ENCODE measurements around the gene CLCN7. TPM values are rescaled to one million over a fixed set of nuclear protein-coding genes. Genes with fewer than 3 reads are reported as not detected.

The CLCN7 gene
- total and polyA plus RNA-seq, 2 of the 13 experiments (the other 11 are each of a cell fraction or from before 2014, with no cell fraction given) = 24.6 to 25.1 TPM

DNA sequence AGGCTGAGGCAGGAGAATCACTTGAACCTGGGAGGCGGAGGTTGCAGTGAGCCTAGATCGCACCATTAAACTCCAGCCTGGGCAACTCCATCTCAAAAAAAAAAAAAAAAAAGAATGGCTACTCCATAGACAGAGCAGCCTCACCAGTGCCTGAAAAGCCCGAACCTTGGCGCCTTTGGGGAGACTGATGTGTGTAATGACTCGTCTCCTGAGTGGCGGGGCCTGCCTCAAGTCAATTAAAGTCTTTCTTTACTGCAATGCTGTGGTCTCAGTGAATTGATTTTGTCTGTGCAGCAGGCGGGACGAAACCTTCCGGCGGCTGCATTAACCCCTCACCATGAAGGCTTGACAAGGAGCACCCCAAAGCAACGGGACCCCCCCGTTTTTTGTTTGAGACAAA lies 50.8 kb downstream of the CLCN7 start:
- FAIRE-seq = no peak
- WGBS (ENCODE audit: low lambda C conversion rate) = 80% methylated on average over 12 of the region's 12 CpGs
- no peaks in the 10 kb centered on the region for H4K20me1 ChIP-seq (ENCODE audit: insufficient read depth, low read length)
- no peak overlapping the region for H3K9ac ChIP-seq (ENCODE audit: insufficient read depth, low read depth, low read length)
- peaks cover 14% of the 10 kb centered on the region for H3K79me2 ChIP-seq (ENCODE audit: insufficient read depth, low read length)
- intact Hi-C loops (cut with micrococcal nuclease; ENCODE audit: unreplicated experiment) (no loop called here), in situ Hi-C loops (cut with HindIII; ENCODE audit: extremely low pct_ligation_motif_present, low pct_unique_long_range_greater_than_20kb) (no loop called here)
- ATAC-seq = no peak
- H3K9me3 ChIP-seq (ENCODE audit: low read length) = no peaks in the 10 kb centered on the region
- H3K27ac ChIP-seq (ENCODE audit: extremely low read length, insufficient read depth, low read length) = no peak overlapping the region
- H3K36me3 ChIP-seq (replicated peaks in 1 of 2; ENCODE audit: control insufficient read depth in 1 of 2, insufficient read depth in 2 of 2, low read length in 2 of 2) = no peaks in the 10 kb centered on the region
- BruUV-seq (replicated peaks) = no TSS peak
- H3K4me3 ChIP-seq (replicated peaks in 1 of 3; ENCODE audit: insufficient read depth in 1 of 3, low read depth in 2 of 3, low read length in 3 of 3) = no peak overlapping the region
- H3K27me3 ChIP-seq (ENCODE audit: control insufficient read depth in 1 of 2, insufficient read depth in 2 of 2, low read length in 2 of 2) = peaks cover 3 to 13% of the 10 kb centered on the region in 2 experiments; a peak in 4 of 5 replicates
- H3K4me1 ChIP-seq (ENCODE audit: insufficient read depth, low read length) = peaks cover 22% of the 10 kb centered on the region
- CTCF ChIA-PET (ENCODE audit: low intra/inter-chr PET ratio, low total read pairs) = no interaction called here
- no peak overlapping the region for H3K4me2 ChIP-seq (ENCODE audit: low read depth, low read length)
- POLR2A ChIA-PET = no interaction called here
- TF ChIP-seq MED13 (CRISPR knock-in tag; IDR thresholded peaks at IDR 0.05) = no peak
- no peak for TF ChIP-seq SSRP1 (CRISPR knock-in tag; IDR thresholded peaks at IDR 0.05)
- TF ChIP-seq SALL2 (CRISPR knock-in tag; IDR thresholded peaks at IDR 0.05) = no peak
- TF ChIP-seq, protein P1, sequence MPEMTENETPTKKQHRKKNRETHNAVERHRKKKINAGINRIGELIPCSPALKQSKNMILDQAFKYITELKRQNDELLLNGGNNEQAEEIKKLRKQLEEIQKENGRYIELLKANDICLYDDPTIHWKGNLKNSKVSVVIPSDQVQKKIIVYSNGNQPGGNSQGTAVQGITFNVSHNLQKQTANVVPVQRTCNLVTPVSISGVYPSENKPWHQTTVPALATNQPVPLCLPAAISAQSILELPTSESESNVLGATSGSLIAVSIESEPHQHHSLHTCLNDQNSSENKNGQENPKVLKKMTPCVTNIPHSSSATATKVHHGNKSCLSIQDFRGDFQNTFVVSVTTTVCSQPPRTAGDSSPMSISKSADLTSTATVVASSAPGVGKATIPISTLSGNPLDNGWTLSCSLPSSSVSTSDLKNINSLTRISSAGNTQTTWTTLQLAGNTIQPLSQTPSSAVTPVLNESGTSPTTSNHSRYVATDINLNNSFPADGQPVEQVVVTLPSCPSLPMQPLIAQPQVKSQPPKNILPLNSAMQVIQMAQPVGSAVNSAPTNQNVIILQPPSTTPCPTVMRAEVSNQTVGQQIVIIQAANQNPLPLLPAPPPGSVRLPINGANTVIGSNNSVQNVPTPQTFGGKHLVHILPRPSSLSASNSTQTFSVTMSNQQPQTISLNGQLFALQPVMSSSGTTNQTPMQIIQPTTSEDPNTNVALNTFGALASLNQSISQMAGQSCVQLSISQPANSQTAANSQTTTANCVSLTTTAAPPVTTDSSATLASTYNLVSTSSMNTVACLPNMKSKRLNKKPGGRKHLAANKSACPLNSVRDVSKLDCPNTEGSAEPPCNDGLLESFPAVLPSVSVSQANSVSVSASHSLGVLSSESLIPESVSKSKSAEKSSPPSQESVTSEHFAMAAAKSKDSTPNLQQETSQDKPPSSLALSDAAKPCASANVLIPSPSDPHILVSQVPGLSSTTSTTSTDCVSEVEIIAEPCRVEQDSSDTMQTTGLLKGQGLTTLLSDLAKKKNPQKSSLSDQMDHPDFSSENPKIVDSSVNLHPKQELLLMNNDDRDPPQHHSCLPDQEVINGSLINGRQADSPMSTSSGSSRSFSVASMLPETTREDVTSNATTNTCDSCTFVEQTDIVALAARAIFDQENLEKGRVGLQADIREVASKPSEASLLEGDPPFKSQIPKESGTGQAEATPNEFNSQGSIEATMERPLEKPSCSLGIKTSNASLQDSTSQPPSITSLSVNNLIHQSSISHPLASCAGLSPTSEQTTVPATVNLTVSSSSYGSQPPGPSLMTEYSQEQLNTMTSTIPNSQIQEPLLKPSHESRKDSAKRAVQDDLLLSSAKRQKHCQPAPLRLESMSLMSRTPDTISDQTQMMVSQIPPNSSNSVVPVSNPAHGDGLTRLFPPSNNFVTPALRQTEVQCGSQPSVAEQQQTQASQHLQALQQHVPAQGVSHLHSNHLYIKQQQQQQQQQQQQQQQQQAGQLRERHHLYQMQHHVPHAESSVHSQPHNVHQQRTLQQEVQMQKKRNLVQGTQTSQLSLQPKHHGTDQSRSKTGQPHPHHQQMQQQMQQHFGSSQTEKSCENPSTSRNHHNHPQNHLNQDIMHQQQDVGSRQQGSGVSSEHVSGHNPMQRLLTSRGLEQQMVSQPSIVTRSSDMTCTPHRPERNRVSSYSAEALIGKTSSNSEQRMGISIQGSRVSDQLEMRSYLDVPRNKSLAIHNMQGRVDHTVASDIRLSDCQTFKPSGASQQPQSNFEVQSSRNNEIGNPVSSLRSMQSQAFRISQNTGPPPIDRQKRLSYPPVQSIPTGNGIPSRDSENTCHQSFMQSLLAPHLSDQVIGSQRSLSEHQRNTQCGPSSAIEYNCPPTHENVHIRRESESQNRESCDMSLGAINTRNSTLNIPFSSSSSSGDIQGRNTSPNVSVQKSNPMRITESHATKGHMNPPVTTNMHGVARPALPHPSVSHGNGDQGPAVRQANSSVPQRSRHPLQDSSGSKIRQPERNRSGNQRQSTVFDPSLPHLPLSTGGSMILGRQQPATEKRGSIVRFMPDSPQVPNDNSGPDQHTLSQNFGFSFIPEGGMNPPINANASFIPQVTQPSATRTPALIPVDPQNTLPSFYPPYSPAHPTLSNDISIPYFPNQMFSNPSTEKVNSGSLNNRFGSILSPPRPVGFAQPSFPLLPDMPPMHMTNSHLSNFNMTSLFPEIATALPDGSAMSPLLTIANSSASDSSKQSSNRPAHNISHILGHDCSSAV (CRISPR knock-in tag; IDR thresholded peaks at IDR 0.05; ENCODE audit: borderline replicate concordance) = no peak
- TF ChIP-seq, protein P2, sequence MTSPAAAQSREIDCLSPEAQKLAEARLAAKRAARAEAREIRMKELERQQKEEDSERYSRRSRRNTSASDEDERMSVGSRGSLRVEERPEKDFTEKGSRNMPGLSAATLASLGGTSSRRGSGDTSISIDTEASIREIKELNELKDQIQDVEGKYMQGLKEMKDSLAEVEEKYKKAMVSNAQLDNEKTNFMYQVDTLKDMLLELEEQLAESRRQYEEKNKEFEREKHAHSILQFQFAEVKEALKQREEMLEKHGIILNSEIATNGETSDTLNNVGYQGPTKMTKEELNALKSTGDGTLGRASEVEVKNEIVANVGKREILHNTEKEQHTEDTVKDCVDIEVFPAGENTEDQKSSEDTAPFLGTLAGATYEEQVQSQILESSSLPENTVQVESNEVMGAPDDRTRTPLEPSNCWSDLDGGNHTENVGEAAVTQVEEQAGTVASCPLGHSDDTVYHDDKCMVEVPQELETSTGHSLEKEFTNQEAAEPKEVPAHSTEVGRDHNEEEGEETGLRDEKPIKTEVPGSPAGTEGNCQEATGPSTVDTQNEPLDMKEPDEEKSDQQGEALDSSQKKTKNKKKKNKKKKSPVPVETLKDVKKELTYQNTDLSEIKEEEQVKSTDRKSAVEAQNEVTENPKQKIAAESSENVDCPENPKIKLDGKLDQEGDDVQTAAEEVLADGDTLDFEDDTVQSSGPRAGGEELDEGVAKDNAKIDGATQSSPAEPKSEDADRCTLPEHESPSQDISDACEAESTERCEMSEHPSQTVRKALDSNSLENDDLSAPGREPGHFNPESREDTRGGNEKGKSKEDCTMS (CRISPR knock-in tag; conservative IDR thresholded peaks at IDR 0.05) = no peak
- TF ChIP-seq, protein P3, sequence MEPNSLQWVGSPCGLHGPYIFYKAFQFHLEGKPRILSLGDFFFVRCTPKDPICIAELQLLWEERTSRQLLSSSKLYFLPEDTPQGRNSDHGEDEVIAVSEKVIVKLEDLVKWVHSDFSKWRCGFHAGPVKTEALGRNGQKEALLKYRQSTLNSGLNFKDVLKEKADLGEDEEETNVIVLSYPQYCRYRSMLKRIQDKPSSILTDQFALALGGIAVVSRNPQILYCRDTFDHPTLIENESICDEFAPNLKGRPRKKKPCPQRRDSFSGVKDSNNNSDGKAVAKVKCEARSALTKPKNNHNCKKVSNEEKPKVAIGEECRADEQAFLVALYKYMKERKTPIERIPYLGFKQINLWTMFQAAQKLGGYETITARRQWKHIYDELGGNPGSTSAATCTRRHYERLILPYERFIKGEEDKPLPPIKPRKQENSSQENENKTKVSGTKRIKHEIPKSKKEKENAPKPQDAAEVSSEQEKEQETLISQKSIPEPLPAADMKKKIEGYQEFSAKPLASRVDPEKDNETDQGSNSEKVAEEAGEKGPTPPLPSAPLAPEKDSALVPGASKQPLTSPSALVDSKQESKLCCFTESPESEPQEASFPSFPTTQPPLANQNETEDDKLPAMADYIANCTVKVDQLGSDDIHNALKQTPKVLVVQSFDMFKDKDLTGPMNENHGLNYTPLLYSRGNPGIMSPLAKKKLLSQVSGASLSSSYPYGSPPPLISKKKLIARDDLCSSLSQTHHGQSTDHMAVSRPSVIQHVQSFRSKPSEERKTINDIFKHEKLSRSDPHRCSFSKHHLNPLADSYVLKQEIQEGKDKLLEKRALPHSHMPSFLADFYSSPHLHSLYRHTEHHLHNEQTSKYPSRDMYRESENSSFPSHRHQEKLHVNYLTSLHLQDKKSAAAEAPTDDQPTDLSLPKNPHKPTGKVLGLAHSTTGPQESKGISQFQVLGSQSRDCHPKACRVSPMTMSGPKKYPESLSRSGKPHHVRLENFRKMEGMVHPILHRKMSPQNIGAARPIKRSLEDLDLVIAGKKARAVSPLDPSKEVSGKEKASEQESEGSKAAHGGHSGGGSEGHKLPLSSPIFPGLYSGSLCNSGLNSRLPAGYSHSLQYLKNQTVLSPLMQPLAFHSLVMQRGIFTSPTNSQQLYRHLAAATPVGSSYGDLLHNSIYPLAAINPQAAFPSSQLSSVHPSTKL (CRISPR knock-in tag; IDR thresholded peaks at IDR 0.05) = no peak
- no peak for TF ChIP-seq DNMT3B (CRISPR knock-in tag; conservative IDR thresholded peaks at IDR 0.05)
- no peak for DNase-seq (ENCODE audit: low spot score)
- no peak overlapping the region for H2AFZ ChIP-seq (ENCODE audit: low read length)
